GM18507 (cell line): ENCODE measurements around the gene KLHL21.

ENCODE experiments used
- DNase-seq: peaks from one replicate; pipeline ENCODE4 v3.0.0; 2011; ENCODE audit warnings: low read depth; ENCODE audit not compliant: insufficient read length; ENCODE audit errors: extremely low spot score
- FAIRE-seq: peaks from 2 replicates; lab custom pipeline; 2011; peaks lifted over from hg19 to GRCh38; lab: Jason Lieb, UNC

The KLHL21 gene

DNA sequence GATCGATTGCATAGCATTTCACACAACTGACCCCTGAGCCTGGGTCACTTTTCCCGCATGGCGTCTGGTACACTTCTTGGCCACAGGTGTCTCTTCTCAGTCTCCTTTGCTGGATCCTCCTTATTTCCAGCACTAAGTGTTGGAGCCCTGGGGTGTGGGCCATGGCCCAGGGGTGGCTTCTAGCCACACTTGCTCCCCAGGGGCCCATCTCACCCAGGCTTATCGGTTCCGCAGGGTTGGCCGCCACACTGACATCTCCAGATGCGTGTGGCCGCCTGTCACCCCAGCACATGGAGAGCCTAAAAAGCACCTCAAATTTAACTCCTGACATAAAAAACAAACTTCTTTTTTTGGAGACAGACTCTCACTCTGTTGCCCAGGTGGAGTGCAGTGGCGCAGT, 24.4 kb upstream of the KLHL21 start:
- FAIRE-seq (no peak), DNase-seq (no peak)

DNA sequence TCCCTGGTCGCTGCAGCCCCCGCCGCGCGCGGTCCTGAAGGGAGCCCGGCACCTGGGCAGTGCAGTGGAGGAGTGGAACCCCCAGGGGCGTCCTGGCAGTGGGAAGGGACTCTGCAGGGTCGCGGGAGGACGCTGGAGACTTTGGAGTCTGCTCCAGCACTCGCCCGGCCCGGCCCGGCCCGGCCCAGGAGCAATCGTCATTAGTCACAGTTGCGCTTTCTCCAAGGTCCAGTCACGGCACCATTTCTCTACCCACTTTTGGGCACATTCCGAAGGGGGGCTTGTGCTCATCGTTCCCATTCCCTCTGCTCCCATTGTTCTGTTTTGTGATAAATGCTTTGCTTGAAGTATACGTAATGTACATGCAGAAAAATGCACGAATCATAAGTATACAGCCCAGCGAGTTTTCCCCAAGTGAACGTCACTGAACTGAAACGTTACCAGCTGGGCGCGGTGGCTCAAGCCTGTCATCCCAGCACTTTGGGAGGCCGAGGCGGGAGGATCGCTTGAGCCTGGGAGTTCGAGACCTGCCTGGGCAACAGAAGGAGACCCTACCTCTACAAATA, 23.0 kb upstream of the KLHL21 start:
- FAIRE-seq (peak; percentile 48), DNase-seq (no peak)

DNA sequence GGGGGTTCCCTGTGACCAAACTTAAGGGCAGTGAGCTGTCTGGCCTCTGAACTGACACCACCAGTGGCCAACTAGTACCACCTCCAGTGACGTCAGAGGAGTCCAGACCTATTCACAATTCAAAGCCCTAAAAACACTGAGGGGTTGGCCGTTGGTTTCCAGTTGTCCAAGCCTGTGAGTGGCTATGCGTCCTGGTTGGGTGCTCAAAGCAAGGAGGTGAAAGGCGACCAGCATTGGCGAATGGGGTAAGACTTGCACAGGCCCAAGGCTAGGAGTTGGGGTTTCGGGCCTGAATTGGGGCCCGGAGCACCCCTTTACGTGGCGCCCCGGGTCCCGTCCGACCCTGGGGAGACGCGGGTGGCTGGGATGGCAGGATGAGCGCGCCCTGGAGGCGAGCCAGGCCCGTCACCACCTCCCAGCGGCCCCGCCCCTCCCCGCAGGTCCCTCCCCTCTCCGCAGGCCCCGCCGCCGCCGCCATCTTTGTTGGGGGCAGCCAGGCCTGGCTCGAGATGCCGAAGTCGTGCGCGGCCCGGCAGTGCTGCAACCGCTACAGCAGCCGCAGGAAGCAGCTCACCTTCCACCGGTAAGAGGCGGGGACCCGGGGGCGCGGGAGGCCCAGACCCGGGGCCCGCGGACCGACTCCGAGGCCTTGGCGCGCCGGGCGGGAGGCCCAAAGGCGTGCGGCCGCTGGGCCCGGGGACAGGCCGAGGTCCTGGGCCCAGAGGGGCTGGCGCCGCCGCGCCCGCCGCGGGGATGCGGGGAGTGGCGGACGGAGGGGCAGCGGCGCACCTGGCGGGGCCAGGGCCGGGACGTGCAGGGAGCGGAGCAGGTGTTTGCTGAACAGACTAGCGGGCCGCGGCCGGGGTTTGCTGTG, 22.3 kb upstream of the KLHL21 start, which contains the start of gene THAP3:
TSS of gene THAP3 (plus strand) at position 159 of the 874 bp plus-strand sequence. CDS start at position 510, 351 bp downstream.
- FAIRE-seq, result peak; percentile 86
- peak; percentile 84 for DNase-seq

DNA sequence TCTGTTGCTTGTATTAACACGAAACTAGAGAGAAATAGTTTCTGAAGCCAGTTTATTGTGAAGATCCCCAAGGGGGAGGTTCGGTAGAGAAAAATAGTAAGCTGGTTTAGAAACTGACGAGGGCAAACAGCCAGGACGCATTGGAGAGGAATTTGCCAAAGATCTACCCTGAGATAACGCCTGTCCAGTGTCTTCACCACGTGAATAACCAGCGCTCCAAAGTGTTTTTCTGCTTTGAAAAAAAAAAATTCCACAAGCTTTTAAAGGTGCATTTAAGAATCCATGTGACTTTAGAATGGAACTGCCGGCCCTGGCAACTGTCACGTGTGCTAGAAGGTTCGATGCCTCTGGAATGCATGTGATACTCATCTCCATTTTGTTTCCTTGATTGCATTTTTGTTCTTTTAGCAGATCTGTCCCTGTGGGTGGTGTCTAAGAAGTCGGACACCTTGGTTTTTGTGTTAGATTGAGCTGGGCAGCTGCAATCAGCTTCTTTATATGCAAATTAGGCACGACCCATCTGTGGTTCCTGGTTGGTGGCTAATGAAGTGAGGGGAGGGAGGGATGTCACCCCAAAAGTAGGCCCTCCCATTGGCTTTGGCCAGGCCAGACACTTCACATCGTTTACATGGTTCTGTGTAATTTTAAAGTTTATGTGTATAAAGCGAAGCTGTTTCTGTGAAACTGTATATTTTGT, 20.7 kb upstream of the KLHL21 start:
- no peak for DNase-seq
- peak; percentile 5 for FAIRE-seq

DNA sequence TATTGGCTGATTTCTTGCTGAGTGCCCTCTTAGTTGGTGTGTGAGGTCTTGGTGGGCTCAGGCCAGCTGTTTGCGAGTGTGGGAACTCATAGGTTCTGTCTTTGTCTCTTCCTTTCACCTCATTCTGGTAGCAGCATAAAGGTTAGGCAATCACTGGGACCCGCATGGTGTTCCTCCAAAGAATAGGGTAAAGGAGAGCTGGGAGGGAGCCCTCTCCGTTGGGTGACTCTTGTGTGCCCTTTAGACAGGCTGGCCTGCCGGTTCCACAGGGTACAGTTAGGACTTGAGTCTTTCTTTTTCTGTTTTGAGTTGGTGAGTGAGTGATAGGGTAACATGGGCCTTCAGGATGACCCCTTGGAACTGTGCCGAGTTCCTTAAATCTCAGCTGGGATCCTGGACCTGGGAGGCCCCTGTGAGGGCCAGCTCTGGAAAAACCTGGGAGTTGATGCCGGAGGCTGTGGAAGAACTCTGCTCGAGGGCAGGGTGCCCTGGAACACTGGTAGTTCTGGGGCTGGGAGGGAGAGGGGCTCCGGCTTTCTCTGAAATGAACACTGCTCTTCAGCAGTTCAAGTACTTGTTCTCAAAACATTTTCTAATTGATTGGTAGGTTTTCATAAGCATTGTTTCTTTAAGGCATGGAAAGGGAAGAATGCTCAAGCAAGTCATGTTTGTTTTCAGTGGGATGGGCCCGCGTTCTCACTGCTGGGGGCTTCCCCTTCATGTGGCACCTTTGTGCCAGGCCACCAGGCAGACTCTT, 19.9 kb upstream of the KLHL21 start:
- FAIRE-seq (no peak), DNase-seq (no peak)

DNA sequence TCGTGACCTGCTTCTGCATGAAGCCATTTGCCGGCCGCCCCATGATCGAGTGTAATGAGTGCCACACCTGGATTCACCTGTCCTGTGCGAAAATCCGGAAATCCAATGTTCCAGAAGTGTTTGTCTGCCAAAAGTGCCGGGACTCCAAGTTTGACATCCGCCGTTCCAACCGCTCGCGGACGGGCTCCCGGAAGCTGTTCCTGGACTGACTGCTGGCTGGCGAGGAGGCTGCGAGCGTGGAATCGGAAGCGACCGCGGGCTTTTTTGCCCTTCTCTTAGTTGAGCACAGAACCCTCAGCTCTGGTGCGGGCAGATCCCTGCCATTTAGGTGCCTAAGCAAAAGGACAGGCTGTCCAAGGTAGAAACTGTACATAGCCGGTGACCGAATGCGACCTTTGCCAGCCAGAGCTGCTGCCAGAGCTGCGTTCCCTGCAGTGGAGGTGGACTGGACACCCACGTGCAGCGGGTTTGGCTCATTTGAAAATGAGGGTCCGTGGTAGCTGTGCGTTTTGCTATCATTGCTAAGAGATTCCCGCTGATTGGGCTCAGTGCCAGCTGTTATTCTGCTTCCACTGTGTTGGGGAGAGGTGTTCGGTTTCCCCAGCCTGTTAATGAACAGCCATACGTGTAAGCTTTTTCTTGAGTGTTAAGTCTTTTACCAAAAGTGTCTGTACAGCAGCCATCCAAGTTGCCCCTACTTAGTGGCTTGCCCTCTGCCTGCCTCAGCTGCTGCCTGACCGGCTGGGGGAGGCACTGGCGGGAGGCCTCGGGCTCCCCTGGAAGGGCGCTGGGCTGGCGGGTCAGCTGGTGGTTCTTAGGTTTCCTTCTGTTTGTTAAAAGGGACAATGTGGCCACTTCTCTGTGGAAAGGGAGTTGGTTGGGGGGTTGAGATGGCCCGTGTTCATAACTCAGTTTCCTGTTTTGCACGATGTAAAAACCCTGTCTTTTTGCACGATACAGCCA, 19.0 kb upstream of the KLHL21 start:
- no peak for FAIRE-seq
- no peak for DNase-seq

DNA sequence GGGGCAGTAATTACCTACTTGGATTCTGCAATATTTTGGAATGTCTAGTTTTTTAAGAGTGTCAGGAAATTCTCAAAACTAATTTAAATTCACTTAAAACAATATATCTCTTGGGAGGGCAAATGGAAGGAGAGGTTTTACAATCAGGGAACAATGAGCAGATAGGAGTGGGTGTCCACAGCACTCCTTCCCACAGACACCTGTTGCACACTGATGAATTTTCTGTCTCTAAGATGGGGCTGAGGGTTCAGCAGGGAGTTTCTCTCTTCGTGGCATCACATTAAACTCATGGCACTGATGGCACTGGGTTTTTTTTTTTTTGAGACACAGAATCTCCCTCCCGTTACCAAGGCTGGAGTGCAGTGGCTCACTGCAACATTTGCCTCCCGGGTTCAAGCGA, 16.4 kb upstream of the KLHL21 start:
- no peak for FAIRE-seq
- DNase-seq, result no peak

DNA sequence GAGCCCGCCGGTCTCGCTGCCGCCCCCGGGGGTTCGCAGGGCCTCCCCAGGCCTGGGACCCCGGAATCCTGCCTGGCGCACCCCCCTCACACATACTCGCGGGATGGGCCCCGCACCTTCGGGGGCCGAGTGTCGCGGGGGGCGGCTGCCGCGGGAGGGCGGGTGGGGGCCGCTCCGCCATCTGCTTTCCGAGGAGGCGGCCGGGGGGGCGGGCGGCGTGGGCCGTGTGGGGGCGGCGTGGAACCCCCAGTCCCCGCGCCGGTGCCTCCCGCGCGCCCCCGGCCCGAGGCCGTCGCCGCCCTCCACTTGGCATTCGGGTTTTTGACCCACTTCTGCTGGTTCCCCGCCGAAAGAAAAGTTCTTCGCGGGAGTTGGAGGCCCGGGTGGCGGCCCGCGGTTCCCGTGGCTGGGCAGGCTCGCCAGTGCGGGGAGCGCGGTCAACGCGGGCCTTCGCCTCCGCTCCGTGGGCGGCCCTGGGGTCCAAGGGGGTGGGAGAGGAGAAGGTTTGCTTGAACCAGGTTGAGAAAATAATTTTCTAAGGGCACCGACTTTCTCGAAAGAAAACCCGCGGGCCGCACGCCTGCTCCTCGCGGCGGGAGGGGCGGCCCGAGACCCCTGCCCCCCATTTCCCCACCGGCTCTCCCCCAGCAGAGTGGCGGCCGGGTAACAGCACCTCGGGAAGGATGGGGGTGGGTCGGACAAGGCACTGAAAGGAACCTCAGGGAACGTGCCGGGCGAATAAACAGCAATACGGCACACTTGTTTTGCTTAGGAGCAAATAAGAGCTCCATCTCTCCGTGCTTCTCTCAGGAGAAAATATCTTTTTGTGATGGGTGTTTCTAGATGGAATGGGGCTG, 12.5 kb upstream of the KLHL21 start:
- no peak for DNase-seq
- FAIRE-seq, result no peak

DNA sequence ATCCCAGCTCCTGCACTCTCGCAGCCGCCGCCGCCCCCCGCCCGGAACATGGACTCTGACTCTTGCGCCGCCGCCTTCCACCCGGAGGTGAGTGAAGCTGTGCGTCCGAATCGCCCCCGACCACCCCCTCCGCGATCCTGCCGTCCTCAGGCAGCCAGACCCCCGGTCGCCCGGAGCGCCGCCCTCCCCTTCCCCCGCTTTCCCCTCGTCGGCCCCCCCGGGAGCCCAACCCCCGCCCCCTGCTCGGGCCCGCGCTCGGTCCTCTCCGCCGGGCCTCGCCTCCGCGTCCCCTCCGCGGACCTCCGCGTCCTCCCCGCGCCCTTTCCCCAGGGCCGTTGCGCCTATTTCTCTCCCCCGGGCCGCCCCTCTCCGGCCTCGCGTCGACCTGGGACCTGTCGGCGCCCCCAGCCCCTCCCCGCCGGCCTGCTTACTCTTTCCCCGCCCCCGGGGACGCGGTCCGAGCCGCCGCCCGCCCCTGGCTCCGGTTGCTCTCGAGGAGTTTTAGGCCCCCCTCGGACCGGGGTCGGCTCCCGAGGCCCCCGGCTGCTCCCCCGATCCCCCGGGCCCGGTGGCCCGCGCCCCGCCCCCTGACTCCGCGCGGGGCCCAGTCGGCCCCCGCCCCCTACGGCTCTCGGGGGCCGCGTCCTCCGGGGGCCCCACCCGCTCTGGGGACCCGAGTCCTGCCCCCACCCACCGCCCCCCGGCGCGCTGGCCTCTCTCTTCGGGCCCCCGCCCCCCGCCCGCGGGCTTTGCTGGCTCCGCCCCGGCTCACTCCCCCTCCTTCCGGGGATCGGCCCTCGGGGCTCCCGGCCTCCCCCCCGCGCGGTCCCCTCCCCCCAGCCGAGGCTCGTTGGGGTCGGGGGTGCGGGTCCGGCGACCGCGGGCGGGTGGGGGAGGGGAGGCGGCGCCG, 11.6 kb upstream of the KLHL21 start:
- DNase-seq (no peak), FAIRE-seq (no peak)

DNA sequence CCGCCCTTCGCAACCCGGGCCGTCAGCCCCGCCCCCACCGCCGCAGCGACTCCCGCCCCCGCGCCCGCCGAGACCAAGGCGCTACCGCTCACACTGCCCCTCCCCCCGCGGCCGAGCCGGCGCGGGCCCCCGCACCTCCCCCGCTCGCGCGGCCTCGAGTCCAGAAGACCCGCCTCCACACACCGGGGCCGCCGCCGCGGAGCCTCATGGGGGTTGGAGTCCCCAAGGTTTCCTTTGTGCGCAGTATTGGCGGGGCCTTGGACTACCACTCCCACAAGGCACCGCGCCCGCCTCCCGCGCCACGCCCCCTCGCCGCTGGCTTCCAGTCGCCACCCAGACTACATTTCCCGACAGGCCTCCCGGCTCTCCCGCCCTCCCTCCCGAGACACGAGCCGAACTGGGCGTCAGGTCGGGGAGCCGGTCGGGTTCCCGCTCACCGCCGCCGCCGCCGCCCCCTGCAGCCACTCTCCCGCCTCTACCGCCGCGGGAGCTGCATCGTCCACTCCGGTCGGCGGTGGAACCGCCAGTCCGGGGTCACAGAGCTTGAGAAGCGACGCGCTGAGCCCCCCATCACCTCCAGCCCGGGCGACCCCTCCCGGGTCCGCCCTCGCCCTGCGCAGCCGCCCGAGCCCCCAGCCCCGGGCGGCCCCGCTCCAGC, 10.8 kb upstream of the KLHL21 start, which contains the start of gene PHF13:
TSS of gene PHF13 (plus strand) at position 371 of the 658 bp plus-strand sequence. CDS start 336 bp downstream, outside the sequence.
- FAIRE-seq, result peak; percentile 92
- DNase-seq, result peak; percentile 98

DNA sequence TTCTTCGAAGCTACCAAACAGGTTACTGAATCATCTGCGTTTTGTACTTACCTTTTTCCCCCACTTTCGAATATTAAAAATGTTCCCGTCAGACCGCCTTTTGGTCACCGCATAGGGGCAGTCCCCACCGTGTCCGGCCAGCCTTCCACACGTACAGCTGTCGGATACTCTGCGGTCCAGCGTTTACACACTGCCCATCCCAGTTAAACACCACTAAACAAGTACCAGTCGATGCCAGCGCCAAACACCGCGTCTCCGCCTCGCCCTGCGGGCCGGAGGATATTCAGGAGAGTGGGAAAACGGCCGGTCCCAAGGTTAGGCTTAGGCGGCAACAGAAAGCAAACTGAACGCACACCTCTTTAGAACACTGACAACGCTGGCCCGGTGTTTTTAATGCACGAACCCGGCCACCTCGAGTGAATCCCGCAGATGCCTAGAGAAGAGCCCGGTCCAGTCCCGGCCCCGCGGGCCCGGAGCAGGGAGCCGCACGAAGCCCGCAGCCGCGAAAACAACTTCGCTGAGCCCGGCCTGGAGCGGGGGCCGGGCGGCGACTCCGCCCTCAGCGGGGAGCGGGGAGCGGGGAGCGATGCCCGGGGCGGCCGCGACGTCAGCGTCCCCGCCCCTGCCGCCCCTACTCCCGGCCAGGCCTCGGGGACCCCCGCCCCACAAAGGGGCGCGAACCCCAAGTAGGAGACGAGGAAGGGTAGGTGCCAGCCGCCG, 10.1 kb upstream of the KLHL21 start:
- DNase-seq (no peak), FAIRE-seq (no peak)

DNA sequence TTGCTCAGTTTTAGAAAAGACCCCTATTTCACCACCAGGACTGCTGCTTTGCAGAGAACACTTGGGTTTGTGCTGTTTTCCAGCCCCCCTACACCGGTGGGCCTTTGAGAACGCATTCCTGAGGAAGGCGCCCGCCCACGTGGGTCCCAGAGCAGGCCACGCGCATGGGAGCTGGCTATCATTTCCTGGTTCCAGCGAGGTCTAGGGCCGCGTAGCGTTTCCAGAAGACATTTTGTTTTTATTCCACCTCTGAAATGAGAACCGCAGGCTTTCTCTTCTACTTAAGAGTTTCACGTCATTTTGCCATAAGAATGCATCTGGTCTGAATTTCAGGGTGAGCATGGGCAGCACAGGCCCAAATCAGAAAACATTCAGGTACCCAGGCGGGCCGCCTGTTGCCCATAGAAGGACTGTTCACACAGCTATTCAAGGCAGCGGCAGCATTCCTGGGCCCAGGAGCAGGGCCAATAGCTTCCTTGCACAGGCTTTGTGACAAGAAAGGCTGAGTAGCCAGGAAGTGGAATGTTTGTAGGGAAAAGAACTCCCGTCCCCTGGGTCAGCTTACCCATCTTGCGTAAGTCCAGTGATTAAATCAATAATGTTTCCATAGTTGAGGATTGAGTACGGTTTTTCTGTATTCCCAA, 1.4 kb upstream of the KLHL21 start:
- DNase-seq, result no peak
- no peak for FAIRE-seq

DNA sequence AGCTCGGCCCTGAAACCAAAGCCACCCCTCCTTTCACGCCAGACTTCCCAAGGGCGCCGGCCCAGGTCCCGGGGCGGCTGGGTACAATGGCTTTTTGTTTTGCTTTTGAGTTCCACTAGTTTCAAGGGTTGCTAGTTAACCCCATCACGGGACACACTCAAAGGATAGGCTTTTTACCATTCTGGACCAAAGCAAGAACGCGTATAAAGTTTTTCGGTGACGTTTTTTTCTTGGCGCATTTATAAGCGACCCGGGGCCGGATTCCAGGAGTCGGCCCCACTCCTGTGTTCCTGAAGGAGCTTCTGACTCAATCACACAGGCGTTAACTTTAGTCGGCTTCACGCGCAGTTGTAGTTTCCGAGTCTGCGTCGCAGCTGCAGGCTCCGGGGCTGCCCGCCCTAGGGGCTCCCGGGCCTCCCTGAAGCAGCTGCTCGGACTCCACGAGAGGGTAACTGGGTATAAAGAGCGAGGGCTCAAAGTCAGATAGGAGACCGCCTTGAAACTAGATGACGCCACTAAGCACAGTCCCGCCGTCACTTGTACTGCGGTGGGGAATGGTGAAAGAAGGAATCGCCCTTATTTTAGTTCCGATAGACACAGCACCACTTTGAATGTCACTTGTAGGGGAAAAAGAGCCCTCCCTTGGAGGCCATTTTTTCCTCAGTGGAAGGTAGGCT, 707 bp upstream of the KLHL21 start:
- DNase-seq (no peak), FAIRE-seq (peak; percentile 44)

DNA sequence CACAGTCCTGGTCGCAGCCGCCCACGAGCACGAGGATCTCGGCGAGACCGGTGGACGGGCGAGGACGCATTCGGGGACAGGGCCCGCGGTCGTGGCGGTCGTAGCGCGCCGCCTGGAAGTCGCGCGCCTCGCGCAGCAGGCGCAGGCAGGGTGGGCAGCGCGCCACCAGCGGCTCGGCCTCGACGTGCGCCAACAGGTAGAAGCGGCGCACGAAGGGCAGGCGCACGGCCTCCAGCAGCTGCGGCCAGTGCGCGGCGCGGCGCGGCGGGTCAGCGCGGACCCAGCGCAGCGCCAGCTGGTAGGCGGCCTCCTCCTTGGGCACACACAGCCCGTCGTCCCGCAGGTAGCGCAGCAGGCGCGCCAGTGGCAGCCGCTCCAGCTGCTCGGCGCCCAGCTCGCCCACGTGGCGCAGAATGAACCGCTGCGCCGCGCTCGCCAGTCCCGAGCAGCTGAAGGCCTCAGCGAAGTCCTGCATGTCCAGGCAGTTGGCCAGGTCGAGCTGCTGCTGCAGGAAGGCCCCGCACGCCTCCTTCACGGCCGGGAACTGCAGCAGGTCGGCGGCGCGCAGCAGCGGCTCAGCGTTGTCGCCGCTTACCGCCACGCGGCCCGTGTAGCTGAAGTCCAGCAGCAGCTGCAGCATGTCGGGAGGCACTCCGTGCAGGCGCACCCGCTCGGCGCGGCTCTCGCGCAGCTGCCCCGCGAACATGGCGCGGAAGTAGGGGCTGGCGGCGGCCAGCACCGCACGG, 573 bp downstream of the KLHL21 start:
- no peak for FAIRE-seq
- DNase-seq, result no peak
